Stomach (tissue), 4 donors: ENCODE results near the gene ARL16.

Experiments used
- EP300 ChIP-seq: sonication (generic); formaldehyde crosslinking; IDR thresholded peaks from one replicate; pipeline ENCODE4 v1.6.1; 2017; ENCODE audit warnings: antibody characterized with exemption
- POLR2A ChIP-seq, 4 donors: fragments of 450-650 bp; IDR thresholded peaks; one replicate each; pipeline ENCODE4 v1.6.1; 2016; ENCODE audit warnings: antibody characterized with exemption in 4 of 4, control low read depth in 2 of 4, mild to moderate bottlenecking in 1 of 4, moderate library complexity in 1 of 4
- POLR2AphosphoS5 ChIP-seq, 3 donors: sonication (generic); formaldehyde crosslinking; IDR thresholded peaks; one replicate each; pipeline ENCODE4 v1.6.1; 2016; ENCODE audit warnings: antibody characterized with exemption in 3 of 3
- TF ChIP-seq, protein P1 (sequence below), 7 experiments: fragments of 450-650 bp in 4 of 7; fragments of 200-600 bp in 3 of 7; sonication (generic) in 3 of 7; IDR thresholded peaks; one replicate each; pipeline ENCODE4 v1.5.1; 2016 to 2019; ENCODE audit warnings: antibody characterized with exemption in 7 of 7, control low read depth in 2 of 7, mild to moderate bottlenecking in 1 of 7

DNA sequence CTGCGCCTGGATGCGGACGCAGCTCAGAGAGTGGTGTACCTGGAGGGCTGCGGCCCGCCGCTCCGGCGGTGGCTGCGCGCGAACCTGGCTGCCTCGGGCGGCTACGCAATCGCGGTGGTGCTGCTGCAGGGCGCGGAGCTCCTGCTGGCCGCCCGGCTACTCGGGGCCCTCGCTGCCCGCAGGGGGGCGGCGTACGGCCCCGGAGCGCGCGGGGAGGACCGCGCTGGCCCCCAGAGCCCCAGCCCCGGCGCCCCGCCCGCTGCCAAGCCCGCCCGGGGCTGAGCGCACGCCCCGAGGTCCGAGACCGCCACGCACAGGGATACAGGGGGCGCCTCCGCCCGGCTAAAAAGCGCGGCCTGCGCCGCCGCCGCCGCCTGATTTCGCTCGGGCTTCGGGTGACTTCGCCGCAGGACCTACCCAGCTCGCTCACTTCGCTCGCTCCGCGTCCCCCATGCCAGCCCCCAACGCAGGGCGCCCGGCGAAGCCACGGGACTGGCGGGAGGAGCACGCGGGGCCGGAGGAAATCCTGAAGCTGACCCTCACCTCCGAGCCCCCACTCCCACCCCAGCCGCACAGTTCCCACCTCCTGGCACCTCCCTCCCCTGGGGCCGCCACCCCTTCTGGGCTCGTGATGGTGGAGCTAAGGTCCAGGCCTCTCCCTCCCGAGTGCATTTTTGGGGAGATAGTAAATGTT lies 35.4 kb downstream of the ARL16 start:
- TF ChIP-seq POLR2AphosphoS5 (IDR thresholded peaks at IDR 0.05) (no peak), POLR2A (IDR thresholded peaks at IDR 0.05) (no peak), EP300 (no peak)
- TF ChIP-seq, protein P1, sequence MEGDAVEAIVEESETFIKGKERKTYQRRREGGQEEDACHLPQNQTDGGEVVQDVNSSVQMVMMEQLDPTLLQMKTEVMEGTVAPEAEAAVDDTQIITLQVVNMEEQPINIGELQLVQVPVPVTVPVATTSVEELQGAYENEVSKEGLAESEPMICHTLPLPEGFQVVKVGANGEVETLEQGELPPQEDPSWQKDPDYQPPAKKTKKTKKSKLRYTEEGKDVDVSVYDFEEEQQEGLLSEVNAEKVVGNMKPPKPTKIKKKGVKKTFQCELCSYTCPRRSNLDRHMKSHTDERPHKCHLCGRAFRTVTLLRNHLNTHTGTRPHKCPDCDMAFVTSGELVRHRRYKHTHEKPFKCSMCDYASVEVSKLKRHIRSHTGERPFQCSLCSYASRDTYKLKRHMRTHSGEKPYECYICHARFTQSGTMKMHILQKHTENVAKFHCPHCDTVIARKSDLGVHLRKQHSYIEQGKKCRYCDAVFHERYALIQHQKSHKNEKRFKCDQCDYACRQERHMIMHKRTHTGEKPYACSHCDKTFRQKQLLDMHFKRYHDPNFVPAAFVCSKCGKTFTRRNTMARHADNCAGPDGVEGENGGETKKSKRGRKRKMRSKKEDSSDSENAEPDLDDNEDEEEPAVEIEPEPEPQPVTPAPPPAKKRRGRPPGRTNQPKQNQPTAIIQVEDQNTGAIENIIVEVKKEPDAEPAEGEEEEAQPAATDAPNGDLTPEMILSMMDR (IDR thresholded peaks at IDR 0.05), result no peak
